Hepatocyte (in vitro differentiated cells): ENCODE results near the gene TMC6. TPM values are rescaled to one million over a fixed set of nuclear protein-coding genes. Genes with fewer than 3 reads are reported as not detected.
"Not testable (repeated sequence)": the region's sequence is repeated elsewhere in the genome, so short reads cannot be mapped to it uniquely, and the experiment has no call there.

ENCODE experiments used
- DNase-seq: peaks from one replicate; pipeline ENCODE4 v3.0.0-alpha.2; 2016; ENCODE audit warnings: low spot score
- H2AFZ ChIP-seq: fragments of 200-600 bp; sonication (generic); 2 replicates; pipeline ENCODE4 v1.6.0; 2016; ENCODE audit warnings: antibody characterized with exemption, mild to moderate bottlenecking
- H3K27ac ChIP-seq: fragments of 200-600 bp; sonication (generic); 2 replicates; pipeline ENCODE4 v1.5.1; 2016; ENCODE audit warnings: mild to moderate bottlenecking
- H3K27me3 ChIP-seq: fragments of 200-600 bp; sonication (generic); 2 replicates; pipeline ENCODE4 v1.6.1; 2016
- H3K36me3 ChIP-seq: fragments of 200-600 bp; sonication (generic); replicated peaks from 2 replicates; pipeline ENCODE4 v1.5.1; 2016; ENCODE audit warnings: low read depth; ENCODE audit not compliant: insufficient read depth
- H3K4me1 ChIP-seq: fragments of 200-600 bp; sonication (generic); 2 replicates; pipeline ENCODE4 v1.5.1; 2016; ENCODE audit warnings: mild to moderate bottlenecking, moderate library complexity; ENCODE audit not compliant: insufficient read depth
- H3K4me2 ChIP-seq: fragments of 200-600 bp; sonication (generic); 2 replicates; pipeline ENCODE4 v1.6.0; 2016
- H3K4me3 ChIP-seq: fragments of 200-600 bp; sonication (generic); 2 replicates; pipeline ENCODE4 v1.5.1; 2016; ENCODE audit warnings: mild to moderate bottlenecking
- H3K79me2 ChIP-seq: fragments of 200-600 bp; sonication (generic); 2 replicates; pipeline ENCODE4 v1.6.0; 2017; ENCODE audit warnings: mild to moderate bottlenecking
- H3K9me2 ChIP-seq: fragments of 200-600 bp; sonication (generic); replicated peaks from 2 replicates; pipeline ENCODE4 v1.6.0; 2017; ENCODE audit warnings: mild to moderate bottlenecking; ENCODE audit not compliant: insufficient read depth
- H3K9me3 ChIP-seq: fragments of 200-600 bp; sonication (generic); 2 replicates; pipeline ENCODE4 v1.5.1; 2016; ENCODE audit warnings: low read depth, mild to moderate bottlenecking
- H4K20me1 ChIP-seq: fragments of 200-600 bp; sonication (generic); 2 replicates; pipeline ENCODE4 v1.6.0; 2016; ENCODE audit warnings: mild to moderate bottlenecking; ENCODE audit not compliant: insufficient read depth, poor library complexity, severe bottlenecking
- EZH2 ChIP-seq: fragments of 200-600 bp; sonication (generic); IDR thresholded peaks from 2 replicates; pipeline ENCODE4 v1.6.1; 2016; ENCODE audit warnings: antibody characterized with exemption, mild to moderate bottlenecking, borderline replicate concordance
- EZH2phosphoT487 ChIP-seq: fragments of 200-600 bp; sonication (generic); IDR thresholded peaks from one replicate; pipeline ENCODE4 v1.6.1; 2018; ENCODE audit warnings: antibody characterized with exemption, mild to moderate bottlenecking, low read depth, moderate library complexity; ENCODE audit not compliant: unreplicated experiment, severe bottlenecking
- WGBS: methylation state at CpG from one replicate; pipeline ENCODE4 v1.1.6; 2016; ENCODE audit warnings: low lambda C conversion rate; ENCODE audit errors: missing lambda C conversion rate; 5-methylcytosine and 5-hydroxymethylcytosine counted together
- polyA plus RNA-seq: library from polyadenylated mRNA; unstranded; fragments of >200 nt; fragmentation: Nextera tagmentation; extraction: Ambion mirVana; gene quantifications from 2 replicates; pipeline ENCODE4 v1.2.1, GENCODE V29; 2016
- total RNA-seq: library from RNA; depleted of rRNA; stranded (reverse); fragments of >200 nt; gene quantifications from 2 replicates; pipeline ENCODE4 v1.2.3, GENCODE V29; 2014
- TF ChIP-seq, protein P1 (sequence below): fragments of 200-600 bp; sonication (generic); IDR thresholded peaks from 2 replicates; pipeline ENCODE4 v1.5.1; 2016; ENCODE audit warnings: antibody characterized with exemption, mild to moderate bottlenecking; ENCODE audit not compliant: poor library complexity

TMC6 gene
- total and polyA plus RNA-seq, 2 experiments from 2014 or later: 26.7 to 57.9 TPM

DNA sequence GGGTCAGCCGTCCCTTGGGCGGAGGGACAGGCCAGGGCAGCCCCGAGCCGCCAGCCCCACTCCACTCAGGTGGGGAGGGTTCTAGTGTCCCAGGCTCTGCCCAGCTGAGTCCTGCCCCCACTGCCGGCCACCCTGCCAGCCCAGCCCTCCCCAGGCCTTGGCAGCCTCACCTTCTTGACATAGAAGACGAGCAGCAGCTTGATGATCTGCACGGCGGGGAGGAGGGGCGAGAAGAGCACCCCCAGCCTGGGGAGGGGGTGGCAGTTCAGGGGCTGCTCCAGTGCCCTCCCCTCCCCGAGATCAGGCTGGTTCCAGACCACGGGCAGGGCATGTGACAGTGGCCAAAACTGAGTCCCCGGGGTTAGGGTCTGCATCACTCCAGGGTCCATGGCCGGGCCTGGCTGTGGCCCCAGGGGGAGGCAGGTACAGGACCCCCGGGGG is 9.7 kb downstream of the TMC6 start:
- Histone ChIP-seq H3K36me3 (no peaks in the 10 kb centered on the region), H3K79me2 (no peaks in the 10 kb centered on the region), H4K20me1 (no peaks in the 10 kb centered on the region), H3K9me3 (no peaks in the 10 kb centered on the region), H2AFZ (no peak overlapping the region), H3K9me2 (no peaks in the 10 kb centered on the region), H3K4me2 (no peak overlapping the region), H3K27ac (no peak overlapping the region), H3K4me3 (no peak overlapping the region), H3K27me3 (no peaks in the 10 kb centered on the region), H3K4me1 (no peaks in the 10 kb centered on the region)
- no peak for DNase-seq
- 95% methylated on average over 13 of the region's 14 CpGs for WGBS
- TF ChIP-seq, protein P1, sequence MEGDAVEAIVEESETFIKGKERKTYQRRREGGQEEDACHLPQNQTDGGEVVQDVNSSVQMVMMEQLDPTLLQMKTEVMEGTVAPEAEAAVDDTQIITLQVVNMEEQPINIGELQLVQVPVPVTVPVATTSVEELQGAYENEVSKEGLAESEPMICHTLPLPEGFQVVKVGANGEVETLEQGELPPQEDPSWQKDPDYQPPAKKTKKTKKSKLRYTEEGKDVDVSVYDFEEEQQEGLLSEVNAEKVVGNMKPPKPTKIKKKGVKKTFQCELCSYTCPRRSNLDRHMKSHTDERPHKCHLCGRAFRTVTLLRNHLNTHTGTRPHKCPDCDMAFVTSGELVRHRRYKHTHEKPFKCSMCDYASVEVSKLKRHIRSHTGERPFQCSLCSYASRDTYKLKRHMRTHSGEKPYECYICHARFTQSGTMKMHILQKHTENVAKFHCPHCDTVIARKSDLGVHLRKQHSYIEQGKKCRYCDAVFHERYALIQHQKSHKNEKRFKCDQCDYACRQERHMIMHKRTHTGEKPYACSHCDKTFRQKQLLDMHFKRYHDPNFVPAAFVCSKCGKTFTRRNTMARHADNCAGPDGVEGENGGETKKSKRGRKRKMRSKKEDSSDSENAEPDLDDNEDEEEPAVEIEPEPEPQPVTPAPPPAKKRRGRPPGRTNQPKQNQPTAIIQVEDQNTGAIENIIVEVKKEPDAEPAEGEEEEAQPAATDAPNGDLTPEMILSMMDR: no peak
- TF ChIP-seq EZH2phosphoT487 (no peak), EZH2 (no peak)

DNA sequence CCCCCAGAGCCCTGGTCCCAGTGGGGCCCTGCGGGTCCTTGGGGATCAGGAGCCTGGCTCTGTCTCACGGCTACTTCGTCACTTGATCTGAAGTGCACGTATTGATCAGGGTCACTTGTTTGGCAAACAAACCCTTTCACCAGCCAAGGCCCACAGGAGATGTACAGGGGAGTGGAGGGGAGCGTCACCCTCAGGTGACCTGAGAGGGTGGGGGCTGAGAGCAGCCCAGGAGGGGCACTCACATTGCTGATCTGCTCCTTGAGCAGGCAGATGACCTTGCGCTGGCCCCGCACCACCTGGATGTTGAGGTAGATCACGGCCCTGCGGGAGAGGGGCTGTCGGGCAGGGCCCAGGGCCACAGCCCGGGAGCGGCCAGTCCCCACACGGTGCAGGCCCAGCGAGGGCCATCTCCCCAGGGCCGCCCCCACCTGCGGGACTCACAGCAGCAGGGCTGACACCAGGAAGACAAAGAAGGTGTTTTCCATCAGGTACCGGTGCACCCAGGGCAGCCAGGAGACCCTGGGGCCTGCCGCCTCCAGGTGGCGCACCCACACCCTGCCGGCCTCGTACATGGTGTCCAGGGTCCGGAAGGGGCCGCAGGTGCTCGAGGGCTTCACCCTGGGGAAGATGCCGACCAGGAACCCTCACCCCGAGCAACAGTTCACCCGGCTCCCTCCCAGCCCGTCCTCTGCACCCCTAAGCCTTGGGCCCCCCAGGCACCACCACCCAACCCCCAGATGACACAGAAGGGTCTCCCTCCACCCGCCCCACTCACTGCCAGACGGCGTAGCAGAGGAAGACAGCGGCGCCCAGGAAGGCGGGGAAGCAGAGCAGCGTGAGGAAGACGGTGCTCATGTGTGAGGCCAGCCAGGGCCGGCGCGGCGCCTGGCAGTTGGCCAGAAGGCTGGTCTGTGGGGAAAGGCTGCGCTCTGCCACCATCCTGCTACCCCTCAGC is 11.3 kb downstream of the TMC6 start:
- Histone ChIP-seq H3K27me3 (no peaks in the 10 kb centered on the region), H3K79me2 (no peaks in the 10 kb centered on the region), H3K36me3 (no peaks in the 10 kb centered on the region), H3K9me3 (no peaks in the 10 kb centered on the region), H3K4me3 (no peak overlapping the region), H4K20me1 (no peaks in the 10 kb centered on the region), H3K4me2 (no peak overlapping the region), H3K9me2 (no peaks in the 10 kb centered on the region), H3K4me1 (no peaks in the 10 kb centered on the region), H2AFZ (no peak overlapping the region), H3K27ac (no peak overlapping the region)
- TF ChIP-seq EZH2phosphoT487: no peak
- no peak for TF ChIP-seq EZH2
- TF ChIP-seq, protein P1: peak; percentile 43
- 81% methylated on average over 38 of the region's 41 CpGs for WGBS
- no peak for DNase-seq

DNA sequence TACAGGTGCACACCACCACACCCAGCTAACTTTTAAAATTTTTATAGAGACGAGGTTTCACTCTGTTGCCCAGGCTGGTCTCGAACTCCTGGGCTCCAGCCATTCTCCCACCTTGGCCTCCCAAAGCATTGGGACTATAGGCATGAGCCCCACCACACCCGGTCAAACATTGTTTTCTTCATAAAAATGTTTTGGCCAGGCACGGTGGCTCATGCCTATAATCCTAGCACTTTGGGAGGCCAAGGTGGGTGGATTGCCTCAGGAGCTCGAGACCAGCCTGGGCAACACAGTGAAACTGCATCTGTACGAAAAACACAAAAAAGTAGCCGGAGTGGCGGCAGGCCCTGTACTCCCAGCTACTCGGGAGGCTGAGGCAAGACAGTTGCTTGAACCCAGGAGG is 12.1 kb downstream of the TMC6 start:
- 93% methylated on average over 9 of the region's 9 CpGs for WGBS
- no peak overlapping the region for H3K4me2 ChIP-seq
- no peaks in the 10 kb centered on the region for H3K36me3 ChIP-seq

DNA sequence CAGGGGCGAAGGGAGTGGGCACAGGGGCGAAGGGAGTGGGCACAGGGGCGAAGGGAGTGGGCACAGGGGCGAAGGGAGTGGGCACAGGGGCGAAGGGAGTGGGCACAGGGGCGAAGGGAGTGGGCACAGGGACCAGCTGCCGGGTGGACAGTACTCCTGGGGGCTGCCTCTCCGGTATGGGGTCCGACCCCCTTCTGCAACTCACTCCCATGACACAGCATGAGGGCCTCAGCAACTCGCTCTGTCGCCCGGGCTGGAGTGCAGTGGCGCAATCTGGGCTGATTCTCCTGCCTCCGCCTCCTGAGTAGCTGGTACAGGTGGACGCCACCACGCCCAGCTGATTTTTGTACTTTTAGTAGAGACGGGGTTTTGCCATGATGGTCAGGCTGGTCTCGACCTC is 12.8 kb downstream of the TMC6 start:
- H3K4me3 ChIP-seq, H3K27ac ChIP-seq, H3K9me3 ChIP-seq, H2AFZ ChIP-seq, H3K9me2 ChIP-seq, DNase-seq, H4K20me1 ChIP-seq, H3K79me2 ChIP-seq, H3K4me1 ChIP-seq, H3K27me3 ChIP-seq, H3K36me3 ChIP-seq, H3K4me2 ChIP-seq: not testable (repeated sequence)
- 95% methylated on average over 12 of the region's 18 CpGs for WGBS

More for the DNA sequence above, 12.1 kb downstream of the TMC6 start:
- H3K9me2 ChIP-seq: no peaks in the 10 kb centered on the region
- H3K27me3 ChIP-seq: no peaks in the 10 kb centered on the region
- TF ChIP-seq EZH2: no peak
- TF ChIP-seq, protein P1: no peak
- TF ChIP-seq EZH2phosphoT487: no peak
- H3K27ac ChIP-seq: no peak overlapping the region
- H2AFZ ChIP-seq: no peak overlapping the region
- no peaks in the 10 kb centered on the region for H3K79me2 ChIP-seq
- H4K20me1 ChIP-seq: no peaks in the 10 kb centered on the region
- no peaks in the 10 kb centered on the region for H3K4me1 ChIP-seq
- no peak for DNase-seq
- H3K9me3 ChIP-seq: no peaks in the 10 kb centered on the region
- H3K4me3 ChIP-seq: no peak overlapping the region
